Right lobe of liver (tissue), 6 donors: ENCODE data around the gene CYBA. TPM values are rescaled to one million over a fixed set of nuclear protein-coding genes. Genes with fewer than 3 reads are reported as not detected.

Experiments
- ATAC-seq, 4 donors: fragments of 200-7000 bp; cut with Tn5 transposase; one replicate each; pipeline ENCODE4 v1.9.1; 2020; ENCODE audit warnings: mild to moderate bottlenecking in 4 of 4, moderate library complexity in 4 of 4
- DNase-seq, 3 donors: peaks; one replicate each; pipeline ENCODE4 v3.0.0-alpha.2; 2020
- H3K27ac ChIP-seq, 3 donors: fragments of 200-600 bp; one replicate each; pipeline ENCODE4 v1.8.0; 2022
- H3K27me3 ChIP-seq, 2 donors: fragments of 200-600 bp; one replicate each; pipeline ENCODE4 v1.8.0; 2022
- H3K36me3 ChIP-seq, 4 donors: fragments of 200-600 bp; sonication (generic) in 1 of 4; one replicate each; pipeline versions ENCODE4 v1.5.1 to v1.8.0; 2017 to 2022; ENCODE audit warnings: control low read depth in 1 of 4
- H3K4me1 ChIP-seq, 4 donors: fragments of 200-600 bp; sonication (generic) in 1 of 4; one replicate each; pipeline versions ENCODE4 v1.5.1 to v1.8.0; 2017 to 2022; ENCODE audit warnings: control low read depth in 1 of 4
- H3K4me3 ChIP-seq, 3 donors: fragments of 200-600 bp; one replicate each; pipeline ENCODE4 v1.8.0; 2022
- H3K9me3 ChIP-seq, 4 donors: fragments of 200-600 bp; sonication (generic) in 1 of 4; one replicate each; pipeline versions ENCODE4 v1.5.1 to v1.8.0; 2017 to 2022; ENCODE audit warnings: control low read depth in 1 of 4
- POLR2A ChIP-seq: fragments of 450-650 bp; IDR thresholded peaks from one replicate; pipeline ENCODE4 v1.6.1; 2017; ENCODE audit warnings: antibody characterized with exemption, mild to moderate bottlenecking
- WGBS: methylation state at CpG from one replicate; pipeline ENCODE4 v1.1.6; 2018; ENCODE audit warnings: low coverage, low lambda C conversion rate; ENCODE audit not compliant: insufficient coverage; ENCODE audit errors: missing lambda C conversion rate; 5-methylcytosine and 5-hydroxymethylcytosine counted together
- intact Hi-C, 2 donors: fragments of 100-400 bp; cut with DNase I; formaldehyde crosslinking; loops; one replicate each; pipeline versions ENCODE4 v1.11.2 to v1.14.1; 2022
- total RNA-seq, 6 experiments: library from RNA; depleted of rRNA in 2 of 6; stranded (reverse); fragments of >200 nt in 2 of 6; fragmentation: NEBNext Ultra II Directional in 3 of 6; extraction: Animal tissue kit (Norgen Biotek cat#: 25700) in 3 of 6; gene quantifications; one replicate each; pipeline versions ENCODE4 v1.1.0 to v1.2.4, GENCODE V29; 2016 to 2023
- TF ChIP-seq, protein P1 (sequence below), 4 donors: fragments of 200-600 bp in 3 of 4; fragments of 450-650 bp in 1 of 4; IDR thresholded peaks; one replicate each; pipeline versions ENCODE4 v1.5.1 to v1.8.0; 2016 to 2022; ENCODE audit warnings: antibody characterized with exemption in 4 of 4, mild to moderate bottlenecking in 2 of 4
- donor health status: DM: no; HTN: yes; CAD: no.
- donor health status: DM: no; HTN: no; CAD: no.
- donor health status: DM: no; HTN: no; CAD: no.
- donor health status: DM: no; HTN: yes; CAD: no.
- donor health status: DM: no; HTN: yes; CAD: no.

The CYBA gene
- total RNA-seq, 6 experiments from 2014 or later, result 22.8 to 70.0 (median 41.3) TPM

DNA sequence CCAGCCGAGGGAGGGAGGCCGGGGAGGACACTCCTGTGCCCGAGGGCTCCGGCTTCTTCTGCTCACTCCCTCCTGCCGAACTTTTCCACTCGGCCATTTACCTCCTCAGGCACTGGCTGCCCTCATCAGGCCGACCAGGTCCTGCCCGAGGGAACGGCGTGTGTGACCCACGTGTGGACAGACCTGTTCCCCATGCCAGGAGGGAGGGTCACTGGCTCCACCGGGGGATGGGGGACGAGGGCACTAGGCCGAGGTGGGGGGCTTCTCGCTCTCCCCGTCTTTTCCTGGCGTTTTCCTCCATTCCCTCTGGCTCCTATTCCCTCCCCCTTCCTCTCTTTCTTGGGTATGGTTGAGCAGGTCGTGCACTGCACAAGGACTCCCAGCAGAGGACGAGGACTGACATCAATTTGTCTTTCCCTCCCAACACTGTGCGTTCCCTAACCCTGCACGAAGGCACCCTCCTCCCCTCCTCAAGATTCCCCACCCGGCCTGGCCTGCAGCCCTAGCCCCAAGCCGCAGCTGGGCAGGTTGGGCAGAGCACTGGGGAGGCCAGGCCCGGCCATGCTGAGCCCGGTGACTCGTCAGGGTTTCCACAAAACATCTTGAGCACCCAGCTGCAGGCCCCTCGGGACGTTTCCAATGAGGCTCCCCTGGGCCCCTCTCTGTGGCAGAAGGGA, 15.7 kb downstream of the CYBA start:
- intact Hi-C loops, result no loop called here
- DNase-seq (no peak), ATAC-seq (peak in 1 of 4 donors; percentile 1)
- peak overlapping the region; percentile 14 to 32 (median 25) for H3K4me3 ChIP-seq
- H3K27ac ChIP-seq, result no peak overlapping the region
- 44% methylated on average over 6 of the region's 28 CpGs for WGBS
- H3K4me1 ChIP-seq, result no peaks in the 10 kb centered on the region
- TF ChIP-seq POLR2A, result no peak
- TF ChIP-seq, protein P1, sequence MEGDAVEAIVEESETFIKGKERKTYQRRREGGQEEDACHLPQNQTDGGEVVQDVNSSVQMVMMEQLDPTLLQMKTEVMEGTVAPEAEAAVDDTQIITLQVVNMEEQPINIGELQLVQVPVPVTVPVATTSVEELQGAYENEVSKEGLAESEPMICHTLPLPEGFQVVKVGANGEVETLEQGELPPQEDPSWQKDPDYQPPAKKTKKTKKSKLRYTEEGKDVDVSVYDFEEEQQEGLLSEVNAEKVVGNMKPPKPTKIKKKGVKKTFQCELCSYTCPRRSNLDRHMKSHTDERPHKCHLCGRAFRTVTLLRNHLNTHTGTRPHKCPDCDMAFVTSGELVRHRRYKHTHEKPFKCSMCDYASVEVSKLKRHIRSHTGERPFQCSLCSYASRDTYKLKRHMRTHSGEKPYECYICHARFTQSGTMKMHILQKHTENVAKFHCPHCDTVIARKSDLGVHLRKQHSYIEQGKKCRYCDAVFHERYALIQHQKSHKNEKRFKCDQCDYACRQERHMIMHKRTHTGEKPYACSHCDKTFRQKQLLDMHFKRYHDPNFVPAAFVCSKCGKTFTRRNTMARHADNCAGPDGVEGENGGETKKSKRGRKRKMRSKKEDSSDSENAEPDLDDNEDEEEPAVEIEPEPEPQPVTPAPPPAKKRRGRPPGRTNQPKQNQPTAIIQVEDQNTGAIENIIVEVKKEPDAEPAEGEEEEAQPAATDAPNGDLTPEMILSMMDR (IDR thresholded peaks at IDR 0.05), result no peak
- no peaks in the 10 kb centered on the region for H3K9me3 ChIP-seq
- no peaks in the 10 kb centered on the region for H3K27me3 ChIP-seq
- peaks cover 0 to 22% (median 9%) of the 10 kb centered on the region in 4 donors for H3K36me3 ChIP-seq

DNA sequence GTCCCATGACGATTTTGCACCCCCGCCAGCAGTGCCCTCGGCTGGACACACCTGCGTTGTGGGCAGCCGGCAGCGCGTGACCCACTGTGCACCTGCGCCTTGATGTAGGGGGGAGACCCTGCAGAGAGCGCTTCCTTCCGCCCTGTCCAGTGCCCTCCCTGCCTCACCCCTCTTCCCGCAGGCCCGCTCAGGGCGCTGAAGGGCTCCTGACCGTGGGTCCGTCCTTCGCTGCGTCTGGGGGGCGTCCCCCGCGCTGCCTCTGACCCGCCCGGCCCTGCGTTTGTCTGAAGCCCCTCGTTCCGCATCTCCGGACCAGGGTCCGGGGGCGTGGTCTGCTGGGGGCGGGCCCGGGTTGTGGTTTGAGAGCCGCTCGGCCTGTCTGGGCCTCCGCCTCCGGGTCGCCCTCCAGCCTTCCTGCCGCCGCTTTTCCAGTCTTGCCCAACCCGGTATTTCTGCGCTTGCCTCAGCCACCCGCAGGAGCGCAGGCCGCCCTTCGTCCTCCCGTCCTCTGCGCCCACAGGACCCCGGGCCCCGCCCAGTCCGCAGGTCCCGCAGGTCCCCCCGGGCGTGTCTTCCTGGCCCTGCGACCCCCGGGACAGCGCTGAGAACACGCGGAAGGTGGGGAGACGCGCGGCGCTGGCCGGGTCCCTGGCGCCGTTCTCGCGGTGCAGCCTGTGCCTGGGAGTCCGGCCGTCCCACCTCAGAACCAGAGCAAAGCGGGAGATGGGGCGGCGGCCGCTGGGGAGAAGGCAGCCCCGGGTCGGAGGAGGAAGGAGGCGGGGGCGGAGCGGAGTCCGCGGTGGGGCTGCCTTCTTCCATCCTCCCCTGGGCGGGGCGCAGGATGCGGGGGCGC, 16.5 kb downstream of the CYBA start:
- Histone ChIP-seq H3K27ac (peak overlapping the region in 1 of 3 donors; percentile 18), H3K4me3 (peak overlapping the region; percentile 14 to 32 (median 25)), H3K36me3 (peaks cover 0 to 28% (median 11%) of the 10 kb centered on the region in 4 donors), H3K9me3 (no peaks in the 10 kb centered on the region), H3K4me1 (no peaks in the 10 kb centered on the region), H3K27me3 (no peaks in the 10 kb centered on the region)
- ATAC-seq, result peak; percentile 41 to 64 (median 64)
- peak in 1 of 3 donors; percentile 62 for DNase-seq
- TF ChIP-seq, protein P1 (IDR thresholded peaks at IDR 0.05), result no peak
- TF ChIP-seq POLR2A, result no peak
- WGBS, result 27% methylated on average over 10 of the region's 82 CpGs
- intact Hi-C loops, result no loop called here

DNA sequence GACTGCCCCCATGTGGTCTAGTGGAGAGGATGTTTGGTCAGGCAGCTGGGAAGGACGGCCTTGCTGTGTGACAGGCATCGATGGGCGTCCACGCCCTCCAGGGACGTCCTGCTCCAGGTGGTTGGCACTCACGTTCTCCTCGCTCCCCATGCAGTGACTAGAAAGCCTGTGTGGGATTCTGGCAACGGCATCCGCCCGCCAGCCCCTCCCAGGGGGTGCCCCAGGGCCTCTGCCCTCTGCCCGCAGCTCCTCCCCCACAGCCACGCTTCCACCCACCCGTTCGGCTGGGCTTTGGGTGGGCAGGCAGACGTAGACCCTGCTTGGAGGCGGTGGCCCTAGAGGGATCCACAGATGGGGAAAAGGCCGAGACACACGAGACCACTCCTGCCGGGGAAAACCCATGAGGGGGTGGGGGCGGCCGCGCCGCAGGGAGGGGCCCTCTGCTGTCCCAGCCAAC, 17.1 kb downstream of the CYBA start:
- peak overlapping the region in 2 of 3 donors; percentile 14 to 25 for H3K4me3 ChIP-seq
- H3K9me3 ChIP-seq, result no peaks in the 10 kb centered on the region
- peaks cover 0 to 31% (median 11%) of the 10 kb centered on the region in 4 donors for H3K36me3 ChIP-seq
- peak; percentile 52 to 63 (median 55) for ATAC-seq
- intact Hi-C loops, result no loop called here
- H3K27ac ChIP-seq, result peak overlapping the region in 1 of 3 donors; percentile 18
- H3K4me1 ChIP-seq, result no peaks in the 10 kb centered on the region
- 36% methylated on average over 17 of the region's 23 CpGs for WGBS
- H3K27me3 ChIP-seq, result no peaks in the 10 kb centered on the region
- DNase-seq, result no peak
- no peak for TF ChIP-seq POLR2A
- TF ChIP-seq, protein P1 (IDR thresholded peaks at IDR 0.05), result peak in 2 of 4 donors; percentile 32 to 48

DNA sequence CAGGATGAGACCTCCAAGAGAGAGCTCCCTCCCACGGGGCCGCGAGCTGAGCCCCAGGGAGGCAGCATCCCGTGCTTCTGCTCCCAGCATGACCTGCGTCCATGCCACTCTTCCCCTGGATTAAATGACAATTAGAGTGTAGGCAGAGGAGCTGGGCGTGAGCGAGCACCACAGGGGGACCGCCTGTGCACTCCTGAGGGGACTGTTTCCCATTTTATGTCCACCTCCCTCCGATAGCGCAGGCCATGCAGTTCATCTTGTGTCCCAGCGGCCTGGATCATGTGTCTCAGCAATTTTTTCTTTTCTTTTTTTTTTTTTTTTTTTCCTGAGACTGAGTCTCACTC, 18.3 kb downstream of the CYBA start:
- Histone ChIP-seq H3K4me3 (no peak overlapping the region), H3K9me3 (no peaks in the 10 kb centered on the region), H3K27me3 (no peaks in the 10 kb centered on the region), H3K27ac (no peak overlapping the region), H3K36me3 (peaks cover 0 to 37% (median 13%) of the 10 kb centered on the region in 4 donors), H3K4me1 (peaks cover 0 to 4% (median 0%) of the 10 kb centered on the region in 4 donors)
- DNase-seq (peak in 1 of 3 donors; percentile 40), ATAC-seq (no peak)
- TF ChIP-seq, protein P1 (IDR thresholded peaks at IDR 0.05), result no peak
- no peak for TF ChIP-seq POLR2A
- 100% methylated on average over 3 of the region's 11 CpGs for WGBS
- intact Hi-C loops, result no loop called here
